ENCODE data around the gene CRHR1. TPM values are rescaled to one million over a fixed set of nuclear protein-coding genes. Genes with fewer than 3 reads are reported as not detected.

Gene CRHR1
- total RNA-seq, 1 experiment from 2014 or later, result not detected

DNA sequence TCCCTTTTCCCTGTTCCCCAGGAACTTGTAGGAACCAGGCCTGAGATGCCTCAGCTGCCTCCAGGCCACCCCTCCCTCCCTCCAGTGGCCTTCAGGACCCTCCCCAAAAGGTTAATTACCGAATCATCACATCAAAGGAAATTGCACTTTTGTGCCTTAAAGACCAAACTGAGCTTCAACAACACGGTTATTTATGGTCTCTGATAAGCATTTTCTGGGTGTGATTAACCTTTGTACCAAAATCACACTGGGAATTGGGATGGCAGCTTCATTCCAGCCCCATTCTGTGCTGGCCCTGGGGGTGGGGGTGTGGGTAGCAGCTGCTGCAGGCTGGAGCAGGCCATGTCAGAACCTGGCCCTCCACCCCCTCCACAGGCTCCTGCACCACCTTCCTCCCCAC, 16.7 kb downstream of the CRHR1 start:
- no peaks in the 10 kb centered on the region for H3K4me1 ChIP-seq (replicated peaks; ENCODE audit: insufficient read depth)
- H2AFZ ChIP-seq, result no peak overlapping the region
- no peak overlapping the region for H3K4me3 ChIP-seq
- no peaks in the 10 kb centered on the region for H3K36me3 ChIP-seq (ENCODE audit: low read depth)
- H3K4me2 ChIP-seq, result no peak overlapping the region
- H3K27ac ChIP-seq, result no peak overlapping the region
- TF ChIP-seq, protein P1, sequence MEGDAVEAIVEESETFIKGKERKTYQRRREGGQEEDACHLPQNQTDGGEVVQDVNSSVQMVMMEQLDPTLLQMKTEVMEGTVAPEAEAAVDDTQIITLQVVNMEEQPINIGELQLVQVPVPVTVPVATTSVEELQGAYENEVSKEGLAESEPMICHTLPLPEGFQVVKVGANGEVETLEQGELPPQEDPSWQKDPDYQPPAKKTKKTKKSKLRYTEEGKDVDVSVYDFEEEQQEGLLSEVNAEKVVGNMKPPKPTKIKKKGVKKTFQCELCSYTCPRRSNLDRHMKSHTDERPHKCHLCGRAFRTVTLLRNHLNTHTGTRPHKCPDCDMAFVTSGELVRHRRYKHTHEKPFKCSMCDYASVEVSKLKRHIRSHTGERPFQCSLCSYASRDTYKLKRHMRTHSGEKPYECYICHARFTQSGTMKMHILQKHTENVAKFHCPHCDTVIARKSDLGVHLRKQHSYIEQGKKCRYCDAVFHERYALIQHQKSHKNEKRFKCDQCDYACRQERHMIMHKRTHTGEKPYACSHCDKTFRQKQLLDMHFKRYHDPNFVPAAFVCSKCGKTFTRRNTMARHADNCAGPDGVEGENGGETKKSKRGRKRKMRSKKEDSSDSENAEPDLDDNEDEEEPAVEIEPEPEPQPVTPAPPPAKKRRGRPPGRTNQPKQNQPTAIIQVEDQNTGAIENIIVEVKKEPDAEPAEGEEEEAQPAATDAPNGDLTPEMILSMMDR (conservative IDR thresholded peaks at IDR 0.05), result no peak
- no peak for TF ChIP-seq EZH2 (IDR thresholded peaks at IDR 0.05; ENCODE audit: low read depth)
- peaks cover 95% of the 10 kb centered on the region for H3K27me3 ChIP-seq (ENCODE audit: insufficient read depth, low read depth)
- intact Hi-C loops (cut with micrococcal nuclease; ENCODE audit: unreplicated experiment), result no loop called here
- POLR2A ChIA-PET (ENCODE audit: unreplicated experiment), result no interaction called here
- no peaks in the 10 kb centered on the region for H3K9me3 ChIP-seq (ENCODE audit: insufficient read depth, low read depth)
- no peaks in the 10 kb centered on the region for H3F3A ChIP-seq (ENCODE audit: insufficient read depth, low read depth)
- H4K20me1 ChIP-seq (ENCODE audit: insufficient read depth), result peaks cover 3% of the 10 kb centered on the region; the same call in 1 of the 2 replicates
- no peaks in the 10 kb centered on the region for H3K9me2 ChIP-seq (ENCODE audit: insufficient read depth)
- no peaks in the 10 kb centered on the region for H3K79me2 ChIP-seq (ENCODE audit: low read depth)
- no peak for DNase-seq
- CTCF ChIA-PET, result interaction anchor here (0.6 kb wide), 1 partner anchor 375 kb away, joined by 3 read pairs; no protein-coding TSS in a partner anchor
- no TSS peak for BruUV-seq (replicated peaks)

DNA sequence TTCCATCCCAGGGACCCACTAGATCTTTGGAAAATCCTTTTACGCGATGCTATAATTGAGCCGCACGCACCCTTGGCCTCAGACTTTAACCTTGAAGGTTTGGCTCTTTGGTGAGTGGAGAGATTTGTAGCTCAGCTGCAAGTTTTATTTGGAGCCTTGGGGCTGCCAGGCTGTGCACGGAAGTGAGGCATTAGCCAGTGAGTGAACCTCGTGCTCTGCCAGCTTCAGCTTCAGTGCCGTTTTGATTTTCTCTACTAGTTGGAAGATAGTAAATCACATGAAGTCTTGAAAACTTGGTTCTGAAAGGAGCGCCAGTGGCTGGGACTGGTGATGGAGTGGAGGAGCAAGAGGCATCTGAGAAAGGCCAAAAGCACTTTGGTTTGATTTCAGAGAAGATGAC, 17.3 kb downstream of the CRHR1 start:
- Histone ChIP-seq H2AFZ (no peak overlapping the region), H3K4me2 (no peak overlapping the region), H3K36me3 (ENCODE audit: low read depth) (no peaks in the 10 kb centered on the region), H3K27me3 (ENCODE audit: insufficient read depth, low read depth) (peaks cover 95% of the 10 kb centered on the region), H3K79me2 (ENCODE audit: low read depth) (no peaks in the 10 kb centered on the region), H3K9me3 (ENCODE audit: insufficient read depth, low read depth) (no peaks in the 10 kb centered on the region), H3K27ac (no peak overlapping the region), H3K4me1 (replicated peaks; ENCODE audit: insufficient read depth) (no peaks in the 10 kb centered on the region), H3K9me2 (ENCODE audit: insufficient read depth) (no peaks in the 10 kb centered on the region), H4K20me1 (ENCODE audit: insufficient read depth) (peaks cover 3% of the 10 kb centered on the region; the same call in 1 of the 2 replicates), H3F3A (ENCODE audit: insufficient read depth, low read depth) (no peaks in the 10 kb centered on the region), H3K4me3 (no peak overlapping the region)
- ChIA-PET POLR2A (ENCODE audit: unreplicated experiment) (no interaction called here), CTCF (interaction anchor here (0.6 kb wide), 1 partner anchor 376 kb away, joined by 3 read pairs; no protein-coding TSS in a partner anchor)
- TF ChIP-seq, protein P1 (conservative IDR thresholded peaks at IDR 0.05), result no peak
- TF ChIP-seq EZH2 (IDR thresholded peaks at IDR 0.05; ENCODE audit: low read depth), result no peak
- DNase-seq, result no peak
- BruUV-seq (replicated peaks), result no TSS peak
- intact Hi-C loops (cut with micrococcal nuclease; ENCODE audit: unreplicated experiment), result no loop called here

DNA sequence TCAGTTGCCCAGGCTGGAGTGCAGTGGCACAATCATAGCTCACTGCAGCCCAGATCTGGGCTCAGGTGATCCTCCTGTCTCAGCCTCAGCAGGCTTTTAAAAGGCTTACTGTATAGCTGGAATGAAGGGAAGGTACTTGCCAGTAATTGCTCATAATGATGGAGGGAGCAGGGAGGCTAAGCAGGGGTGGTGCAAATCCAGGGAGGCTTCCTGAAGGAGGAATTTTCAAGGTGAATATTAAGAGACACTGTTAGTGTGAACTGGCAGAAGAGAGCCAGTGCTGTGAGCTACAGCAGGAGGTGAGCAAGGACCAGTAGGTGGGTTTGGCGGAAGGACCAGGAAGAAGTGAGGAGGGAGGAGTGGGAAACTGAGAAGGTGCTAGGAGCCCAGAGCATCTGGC, 24.7 kb downstream of the CRHR1 start:
- Histone ChIP-seq H3K4me1 (replicated peaks; ENCODE audit: insufficient read depth) (no peaks in the 10 kb centered on the region), H3K27me3 (ENCODE audit: insufficient read depth, low read depth) (peaks cover 88% of the 10 kb centered on the region), H2AFZ (no peak overlapping the region), H3K27ac (no peak overlapping the region), H3F3A (ENCODE audit: insufficient read depth, low read depth) (no peaks in the 10 kb centered on the region), H3K36me3 (ENCODE audit: low read depth) (no peaks in the 10 kb centered on the region), H3K79me2 (ENCODE audit: low read depth) (no peaks in the 10 kb centered on the region), H3K9me3 (ENCODE audit: insufficient read depth, low read depth) (peaks cover 4% of the 10 kb centered on the region; the same call in 1 of the 2 replicates), H4K20me1 (ENCODE audit: insufficient read depth) (0 out of 2 replicates have a peak, but pooled peaks cover 3% of the 10 kb centered on the region), H3K4me2 (no peak overlapping the region), H3K9me2 (ENCODE audit: insufficient read depth) (no peaks in the 10 kb centered on the region), H3K4me3 (no peak overlapping the region)
- BruUV-seq (replicated peaks), result no TSS peak
- ChIA-PET POLR2A (ENCODE audit: unreplicated experiment) (no interaction called here), CTCF (no interaction called here)
- DNase-seq, result no peak
- intact Hi-C loops (cut with micrococcal nuclease; ENCODE audit: unreplicated experiment), result no loop called here
- TF ChIP-seq, protein P1 (conservative IDR thresholded peaks at IDR 0.05), result no peak
- TF ChIP-seq EZH2 (IDR thresholded peaks at IDR 0.05; ENCODE audit: low read depth), result no peak
